SK-N-SH (cell line): ENCODE results near the gene THOP1.

Experiments used
- CTCF ChIP-seq: fragments of 200-600 bp; sonication (generic); IDR thresholded peaks from 2 replicates; pipeline ENCODE4 v1.6.1; 2017; ENCODE audit warnings: antibody characterized with exemption, mild to moderate bottlenecking, moderate library complexity
- USF2 ChIP-seq: fragments of 150-350 bp; IDR thresholded peaks from 2 replicates; pipeline ENCODE4 v1.6.1; 2017; ENCODE audit warnings: antibody characterized with exemption, low read length, low read depth, borderline replicate concordance

- TF ChIP-seq CTCF = no peak
- TF ChIP-seq USF2 = no peak
Observed at GRCh38 chr19:2820112-2820702, 34.9 kb downstream of the THOP1 start.
